GM23248 (cell line): Measurements from ENCODE around the gene IGFL1. TPM values are rescaled to one million over a fixed set of nuclear protein-coding genes. Genes with fewer than 3 reads are reported as not detected.
"Not testable (repeated sequence)": the region's sequence is repeated elsewhere in the genome, so short reads cannot be mapped to it uniquely, and the experiment has no call there.

Experiments used
- DNase-seq: peaks from one replicate; pipeline ENCODE4 v3.0.0-alpha.2; 2015
- H2AFZ ChIP-seq: fragments of 200-600 bp; sonication (generic); 2 replicates; pipeline ENCODE4 v1.6.1; 2016; ENCODE audit warnings: antibody characterized with exemption
- H3F3A ChIP-seq: fragments of 200-600 bp; sonication (generic); 2 replicates; pipeline ENCODE4 v1.6.1; 2016; ENCODE audit warnings: mild to moderate bottlenecking, antibody characterized with exemption, mixed run types; ENCODE audit not compliant: insufficient read depth
- H3K27ac ChIP-seq: fragments of 200-600 bp; sonication (generic); 2 replicates; pipeline ENCODE4 v1.5.1; 2016; ENCODE audit warnings: mild to moderate bottlenecking
- H3K27me3 ChIP-seq: fragments of 200-600 bp; sonication (generic); replicated peaks from 2 replicates; pipeline ENCODE4 v1.6.1; 2016; ENCODE audit warnings: mild to moderate bottlenecking; ENCODE audit not compliant: insufficient read depth
- H3K36me3 ChIP-seq: fragments of 200-600 bp; sonication (generic); 2 replicates; pipeline ENCODE4 v1.6.1; 2016; ENCODE audit warnings: low read depth, mild to moderate bottlenecking
- H3K4me1 ChIP-seq: fragments of 200-600 bp; sonication (generic); 2 replicates; pipeline ENCODE4 v1.6.1; 2016; ENCODE audit warnings: mild to moderate bottlenecking; ENCODE audit not compliant: insufficient read depth
- H3K4me2 ChIP-seq: fragments of 200-600 bp; sonication (generic); one replicate; pipeline ENCODE4 v1.6.1; 2016; ENCODE audit warnings: mild to moderate bottlenecking; ENCODE audit not compliant: unreplicated experiment
- H3K4me3 ChIP-seq: fragments of 200-600 bp; sonication (generic); 2 replicates; pipeline ENCODE4 v1.5.1; 2016; ENCODE audit warnings: mild to moderate bottlenecking
- H3K79me2 ChIP-seq: fragments of 200-600 bp; sonication (generic); 2 replicates; pipeline ENCODE4 v1.6.1; 2016; ENCODE audit warnings: mild to moderate bottlenecking; ENCODE audit not compliant: insufficient read depth
- H3K9ac ChIP-seq: fragments of 200-600 bp; sonication (generic); 2 replicates; pipeline ENCODE4 v1.6.1; 2016; ENCODE audit warnings: mild to moderate bottlenecking
- H3K9me2 ChIP-seq: fragments of 200-600 bp; sonication (generic); 2 replicates; pipeline ENCODE4 v1.6.1; 2016; ENCODE audit warnings: mixed run types, mild to moderate bottlenecking, moderate library complexity; ENCODE audit not compliant: insufficient read depth
- H3K9me3 ChIP-seq: fragments of 200-600 bp; sonication (generic); one replicate; pipeline ENCODE4 v1.6.1; 2017; ENCODE audit warnings: low read depth
- H4K20me1 ChIP-seq: fragments of 200-600 bp; sonication (generic); 2 replicates; pipeline ENCODE4 v1.6.0; 2016; ENCODE audit not compliant: insufficient read depth
- EZH2 ChIP-seq: fragments of 200-600 bp; sonication (generic); IDR thresholded peaks from 2 replicates; pipeline ENCODE4 v1.6.1; 2018; ENCODE audit warnings: antibody characterized with exemption, mild to moderate bottlenecking; ENCODE audit not compliant: insufficient read depth, poor library complexity, severe bottlenecking
- EZH2phosphoT487 ChIP-seq: fragments of 200-600 bp; sonication (generic); IDR thresholded peaks from 2 replicates; pipeline ENCODE4 v1.6.1; 2018; ENCODE audit warnings: antibody characterized with exemption, moderate library complexity, mild to moderate bottlenecking, low read depth; ENCODE audit not compliant: insufficient read depth
- WGBS, 2 experiments: methylation state at CpG; one replicate each; pipeline ENCODE4 v1.1.6; 2015 to 2017; ENCODE audit warnings: low lambda C conversion rate in 2 of 2, low coverage in 1 of 2; ENCODE audit errors: missing lambda C conversion rate in 2 of 2; 5-methylcytosine and 5-hydroxymethylcytosine counted together
- in situ Hi-C: fragments of 300-500 bp; cut with MboI; formaldehyde crosslinking; loops from 2 replicates; pipeline ENCODE4 v1.15.0; 2020
- polyA plus RNA-seq: library from polyadenylated mRNA; unstranded; fragments of >200 nt; fragmentation: Nextera tagmentation; extraction: Ambion mirVana; gene quantifications from 2 replicates; pipeline ENCODE4 v1.2.1, GENCODE V29; 2016
- total RNA-seq: library from RNA; depleted of rRNA; stranded (reverse); fragments of >200 nt; shearing (Covaris generic); gene quantifications from 2 replicates; pipeline ENCODE4 v1.2.3, GENCODE V29; 2014

Gene IGFL1
- total and polyA plus RNA-seq, 2 experiments from 2014 or later = not detected

DNA sequence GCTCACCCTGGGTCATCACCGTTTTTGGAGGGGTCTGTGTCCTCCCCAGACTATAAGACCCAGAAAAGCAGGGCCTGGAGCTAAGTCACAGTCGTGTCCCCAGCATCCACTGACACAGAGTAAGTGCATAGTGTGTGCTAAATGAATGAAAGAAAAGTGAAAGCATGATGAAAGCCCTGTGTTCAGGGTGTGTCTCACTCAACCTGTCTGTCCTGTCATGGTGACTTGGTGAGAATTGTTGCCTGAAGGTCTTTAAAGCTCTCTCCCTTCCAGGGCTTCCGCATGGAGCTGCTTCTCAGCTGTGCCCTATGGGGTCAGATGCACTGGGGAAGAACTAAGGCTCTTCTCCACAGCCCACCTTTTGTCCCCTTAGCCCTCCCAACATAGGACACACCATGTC, 20.5 kb upstream of the IGFL1 start:
- Histone ChIP-seq H2AFZ (no peak overlapping the region), H3K36me3 (no peaks in the 10 kb centered on the region), H3K4me2 (no peak overlapping the region), H3K9ac (no peak overlapping the region), H3K27me3 (peaks cover 65% of the 10 kb centered on the region), H3F3A (no peaks in the 10 kb centered on the region), H3K9me3 (no peaks in the 10 kb centered on the region), H3K4me3 (no peak overlapping the region), H3K9me2 (no peaks in the 10 kb centered on the region), H4K20me1 (no peaks in the 10 kb centered on the region), H3K4me1 (0 out of 2 replicates have a peak, but pooled peaks cover 3% of the 10 kb centered on the region), H3K79me2 (no peaks in the 10 kb centered on the region), H3K27ac (no peak overlapping the region)
- no peak for DNase-seq
- no peak for TF ChIP-seq EZH2
- no peak for TF ChIP-seq EZH2phosphoT487
- in situ Hi-C loops = no loop called here
- 40 to 42% methylated on average over 3 of the region's 3 CpGs for WGBS, 2 experiments

DNA sequence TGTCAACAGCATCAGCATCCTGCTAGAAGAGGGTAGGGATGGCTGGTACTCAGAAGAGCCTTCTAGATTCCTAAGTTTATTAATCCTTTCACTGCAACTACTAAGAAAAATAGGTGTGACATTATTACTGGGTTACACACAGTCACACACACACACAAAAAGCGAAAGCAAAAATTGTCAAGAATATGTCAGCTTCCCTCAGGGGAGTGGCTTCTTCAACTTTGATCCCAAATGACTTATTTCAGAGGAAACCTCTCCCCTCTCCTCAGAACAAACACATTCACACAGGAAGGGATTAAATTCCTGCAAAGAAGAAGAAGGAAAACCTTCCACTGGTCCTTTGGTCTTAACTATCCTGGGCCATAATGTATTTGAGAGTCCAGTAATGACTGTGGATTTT, 20.1 kb upstream of the IGFL1 start:
- DNase-seq = no peak
- H3K9me3 ChIP-seq = no peaks in the 10 kb centered on the region
- H3K4me2 ChIP-seq = no peak overlapping the region
- H4K20me1 ChIP-seq = no peaks in the 10 kb centered on the region
- in situ Hi-C loops = no loop called here
- no peak overlapping the region for H3K4me3 ChIP-seq
- H3F3A ChIP-seq = no peaks in the 10 kb centered on the region
- H3K36me3 ChIP-seq = no peaks in the 10 kb centered on the region
- 55 to 60% methylated on average over 1 of the region's 1 CpG for WGBS, 2 experiments
- no peaks in the 10 kb centered on the region for H3K9me2 ChIP-seq
- TF ChIP-seq EZH2 (no peak), EZH2phosphoT487 (no peak)
- no peak overlapping the region for H2AFZ ChIP-seq
- H3K27me3 ChIP-seq = peaks cover 66% of the 10 kb centered on the region
- no peak overlapping the region for H3K9ac ChIP-seq
- H3K4me1 ChIP-seq = 0 out of 2 replicates have a peak, but pooled peaks cover 3% of the 10 kb centered on the region
- no peaks in the 10 kb centered on the region for H3K79me2 ChIP-seq
- H3K27ac ChIP-seq = no peak overlapping the region

GRCh38 chr19:46210669-46211068, 18.9 kb upstream of the IGFL1 start:
- in situ Hi-C loops = no loop called here
- Histone ChIP-seq H3K27ac (no peak overlapping the region), H3K79me2 (no peaks in the 10 kb centered on the region), H2AFZ (no peak overlapping the region), H3K9me2 (no peaks in the 10 kb centered on the region), H3K9me3 (no peaks in the 10 kb centered on the region), H3K4me1 (0 out of 2 replicates have a peak, but pooled peaks cover 3% of the 10 kb centered on the region), H3K27me3 (peaks cover 56% of the 10 kb centered on the region), H3K4me2 (no peak overlapping the region), H3F3A (no peaks in the 10 kb centered on the region), H4K20me1 (no peaks in the 10 kb centered on the region), H3K36me3 (no peaks in the 10 kb centered on the region), H3K4me3 (no peak overlapping the region), H3K9ac (no peak overlapping the region)
- TF ChIP-seq EZH2phosphoT487 = no peak
- TF ChIP-seq EZH2 = no peak
- WGBS, 2 experiments = 0 to 10% methylated on average over 1 of the region's 1 CpG
- DNase-seq = no peak

- Histone ChIP-seq H3K9me3 (no peaks in the 10 kb centered on the region), H3K27ac (no peak overlapping the region), H3K4me3 (no peak overlapping the region), H2AFZ (no peak overlapping the region), H3K36me3 (no peaks in the 10 kb centered on the region), H3K4me1 (no peaks in the 10 kb centered on the region), H4K20me1 (no peaks in the 10 kb centered on the region), H3K4me2 (no peak overlapping the region), H3F3A (no peaks in the 10 kb centered on the region), H3K27me3 (peaks cover 60% of the 10 kb centered on the region), H3K79me2 (no peaks in the 10 kb centered on the region), H3K9me2 (no peaks in the 10 kb centered on the region), H3K9ac (no peak overlapping the region)
- no peak for TF ChIP-seq EZH2phosphoT487
- TF ChIP-seq EZH2 = no peak
- in situ Hi-C loops = no loop called here
- DNase-seq = peak; percentile 24
- 26 to 32% methylated on average over 10 of the region's 10 CpGs for WGBS, 2 experiments
Observed at GRCh38 chr19:46211201-46211881, 18.2 kb upstream of the IGFL1 start.

GRCh38 chr19:46212592-46212991, 16.9 kb upstream of the IGFL1 start:
- peaks cover 53% of the 10 kb centered on the region for H3K27me3 ChIP-seq
- H3K79me2 ChIP-seq, H3K9me3 ChIP-seq, H3F3A ChIP-seq, DNase-seq, H3K27ac ChIP-seq, H3K4me2 ChIP-seq, H3K4me1 ChIP-seq, H3K9ac ChIP-seq, H3K9me2 ChIP-seq, H3K4me3 ChIP-seq, in situ Hi-C loops, H3K36me3 ChIP-seq, H4K20me1 ChIP-seq, H2AFZ ChIP-seq: not testable (repeated sequence)
- WGBS, 2 experiments = 26 to 29% methylated on average over 5 of the region's 5 CpGs
